ENCODE measurements around the gene CREB5.

The CREB5 gene

GRCh38 chr7:28407651-28408050, 4.7 kb upstream of the CREB5 start:
- DNase-seq (ENCODE audit: low read depth in 2 of 2): no peak

GRCh38 chr7:28408105-28408959, 4.0 kb upstream of the CREB5 start:
- no peak for DNase-seq (ENCODE audit: low read depth in 2 of 2)

- DNase-seq (ENCODE audit: low read depth in 2 of 2): peak; percentile 91 to 92
Measured at GRCh38 chr7:28408960-28409715, 3.2 kb upstream of the CREB5 start.

GRCh38 chr7:28409716-28410627, 2.3 kb upstream of the CREB5 start:
- no peak for DNase-seq (ENCODE audit: low read depth in 2 of 2)

GRCh38 chr7:28410628-28411531, 1.4 kb upstream of the CREB5 start:
- DNase-seq (ENCODE audit: low read depth in 2 of 2): no peak

GRCh38 chr7:28413011-28413410, 693 bp downstream of the CREB5 start:
- DNase-seq (ENCODE audit: low read depth in 2 of 2): no peak

GRCh38 chr7:28414453-28414852, 2.1 kb downstream of the CREB5 start:
- no peak for DNase-seq (ENCODE audit: low read depth in 2 of 2)

GRCh38 chr7:28417321-28417940, 5.1 kb downstream of the CREB5 start:
- DNase-seq (ENCODE audit: low read depth in 2 of 2): no peak

- no peak for DNase-seq (ENCODE audit: low read depth in 2 of 2)
Measured at GRCh38 chr7:28418311-28418710, 6.0 kb downstream of the CREB5 start.

- no peak for DNase-seq (ENCODE audit: low read depth in 2 of 2)
Measured at GRCh38 chr7:28418966-28419365, 6.6 kb downstream of the CREB5 start.

- peak; percentile 66 to 67 for DNase-seq (ENCODE audit: low read depth in 2 of 2)
Measured at GRCh38 chr7:28419716-28420115, 7.4 kb downstream of the CREB5 start.

GRCh38 chr7:28423112-28423511, 10.8 kb downstream of the CREB5 start:
- DNase-seq (ENCODE audit: low read depth in 2 of 2): no peak

GRCh38 chr7:28423918-28424514, 11.7 kb downstream of the CREB5 start:
- DNase-seq (ENCODE audit: low read depth in 2 of 2): no peak

GRCh38 chr7:28425496-28425895, 13.2 kb downstream of the CREB5 start:
- no peak for DNase-seq (ENCODE audit: low read depth in 2 of 2)

GRCh38 chr7:28427236-28427635, 14.9 kb downstream of the CREB5 start:
- no peak for DNase-seq (ENCODE audit: low read depth in 2 of 2)

GRCh38 chr7:28430616-28431015, 18.3 kb downstream of the CREB5 start:
- DNase-seq (ENCODE audit: low read depth in 2 of 2): no peak

GRCh38 chr7:28432105-28432504, 19.8 kb downstream of the CREB5 start:
- no peak for DNase-seq (ENCODE audit: low read depth in 2 of 2)

GRCh38 chr7:28433039-28433438, 20.7 kb downstream of the CREB5 start:
- DNase-seq (ENCODE audit: low read depth in 2 of 2): no peak

- no peak for DNase-seq (ENCODE audit: low read depth in 2 of 2)
Measured at GRCh38 chr7:28433699-28434219, 21.4 kb downstream of the CREB5 start.

GRCh38 chr7:28434510-28434909, 22.2 kb downstream of the CREB5 start:
- no peak for DNase-seq (ENCODE audit: low read depth in 2 of 2)

All from fibroblast of skin of left quadriceps (primary cell).